A673 (cell line): ENCODE measurements around the gene UNC45B.

Experiments used
- CTCF ChIP-seq: fragments of 300-800, 200-600 bp; sonication (generic); conservative IDR thresholded peaks from 2 replicates; pipeline ENCODE4 v1.5.1; 2017; ENCODE audit warnings: low read depth, mild to moderate bottlenecking, antibody characterized with exemption, low read length, moderate library complexity, mixed read lengths
- EZH2 ChIP-seq: fragments of 200-600 bp; sonication (generic); IDR thresholded peaks from 2 replicates; pipeline ENCODE4 v1.6.1; 2017; ENCODE audit warnings: borderline replicate concordance, low read depth, mild to moderate bottlenecking, mixed read lengths, antibody characterized with exemption, low read length; ENCODE audit not compliant: poor library complexity, severe bottlenecking

- no peak for TF ChIP-seq CTCF
- no peak for TF ChIP-seq EZH2
These were observed 16.3 kb downstream of the UNC45B start for GRCh38 chr17:35163886-35164285.
